SK-N-MC (cell line): ENCODE results near the gene PGGHG.

Experiments
- EZH2 ChIP-seq: fragments of 200-600 bp; sonication (generic); IDR thresholded peaks from one replicate; pipeline ENCODE4 v1.6.1; 2017; ENCODE audit warnings: antibody characterized with exemption
- POLR2AphosphoS5 ChIP-seq: IDR thresholded peaks from 2 replicates; pipeline ENCODE4 v1.6.1; 2012; ENCODE audit warnings: mild to moderate bottlenecking, low read depth, low read length, borderline replicate concordance

DNA sequence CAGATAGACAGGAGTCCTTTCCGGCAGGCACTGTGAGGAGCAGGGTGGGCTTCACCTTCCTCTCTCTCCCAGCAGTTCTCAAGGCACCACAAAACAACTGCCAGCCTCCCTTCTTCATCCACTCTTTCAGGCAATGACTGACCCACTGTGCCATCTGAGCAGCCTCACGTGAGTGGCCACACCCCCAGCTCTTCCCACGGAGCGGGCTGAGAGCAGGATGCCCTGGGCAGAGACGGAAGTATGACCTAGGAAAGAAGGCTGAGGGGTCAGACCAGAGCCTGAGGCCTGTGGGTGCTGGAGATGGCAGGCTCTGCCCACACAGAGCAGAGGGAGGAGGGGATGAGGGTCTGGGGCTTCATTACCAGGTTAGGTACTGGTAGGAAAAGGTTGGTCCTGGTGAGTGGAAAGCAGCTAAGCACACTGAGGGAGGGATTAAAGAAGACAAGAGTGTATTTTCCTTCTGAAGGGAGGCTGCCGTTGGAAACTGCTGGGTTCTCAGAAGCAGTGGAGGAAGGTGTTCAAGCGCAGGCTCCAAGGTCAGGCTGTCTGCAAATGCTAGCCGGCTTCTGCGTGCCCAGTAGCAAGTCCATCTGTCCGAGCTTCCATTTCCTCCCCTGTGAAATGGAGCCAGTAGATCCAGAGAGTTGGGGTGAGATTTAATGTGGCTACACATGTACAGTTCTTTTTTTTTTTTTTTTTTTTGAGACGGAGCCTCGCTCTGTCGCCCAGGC, 6.1 kb upstream of the PGGHG start:
- TF ChIP-seq POLR2AphosphoS5: no peak
- TF ChIP-seq EZH2: no peak
